22Rv1 (cell line): Measurements from ENCODE around the gene IFNA5.

Experiments used
- H3K27ac ChIP-seq: fragments of 450-650 bp; 2 replicates; pipeline ENCODE4 v1.5.1; 2017
- CTCF ChIP-seq: fragments of 450-650 bp; IDR thresholded peaks from 2 replicates; pipeline ENCODE4 v1.5.1; 2017; ENCODE audit warnings: mild to moderate bottlenecking
- ZFX ChIP-seq: fragments of 450-650 bp; IDR thresholded peaks from 2 replicates; pipeline ENCODE4 v1.6.1; 2017; ENCODE audit warnings: antibody characterized with exemption, borderline replicate concordance

IFNA5 gene

GRCh38 chr9:21266733-21267484, 38.2 kb downstream of the IFNA5 start:
- no peak overlapping the region for H3K27ac ChIP-seq
- TF ChIP-seq CTCF (no peak), ZFX (no peak)

GRCh38 chr9:21265421-21266189, 39.5 kb downstream of the IFNA5 start:
- TF ChIP-seq ZFX: no peak
- TF ChIP-seq CTCF: no peak
- H3K27ac ChIP-seq: no peak overlapping the region

GRCh38 chr9:21255538-21256212, 49.4 kb downstream of the IFNA5 start:
- no peak overlapping the region for H3K27ac ChIP-seq
- TF ChIP-seq ZFX (no peak), CTCF (no peak)
